AG09309 (cell line): Measurements from ENCODE around the gene PSMG4.

Experiments
- DNase-seq: peaks from one replicate; pipeline ENCODE4 v3.0.0-alpha.2; 2010; ENCODE audit warnings: low read depth
- H3K4me3 ChIP-seq: 2 replicates; pipeline ENCODE4 v1.5.1; 2011; ENCODE audit warnings: mild to moderate bottlenecking, low read depth, low read length, moderate library complexity; ENCODE audit not compliant: control insufficient read depth
- CTCF ChIP-seq: IDR thresholded peaks from 2 replicates; pipeline ENCODE4 v1.5.1; 2011; ENCODE audit warnings: mild to moderate bottlenecking, low read depth, low read length, inconsistent platforms; ENCODE audit not compliant: insufficient read depth, control insufficient read depth; ENCODE audit errors: missing control alignments

PSMG4 gene

DNA sequence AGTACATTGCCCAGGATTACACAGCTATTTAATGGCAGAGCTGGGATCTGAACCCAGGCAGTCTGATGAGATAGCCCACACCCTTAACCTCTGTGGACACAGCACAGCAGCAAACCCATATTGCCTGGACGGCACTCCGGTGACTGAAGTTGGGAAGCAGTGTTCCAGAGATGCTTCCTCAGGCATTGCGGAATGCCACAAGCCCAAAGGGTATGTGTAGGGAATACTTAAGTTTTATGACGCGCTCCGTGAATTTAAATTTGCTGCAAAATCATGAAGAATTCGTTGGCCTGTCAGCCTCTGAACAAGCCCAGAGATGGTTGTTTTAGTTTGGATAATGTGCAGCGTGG is 46.4 kb downstream of the PSMG4 start:
- H3K4me3 ChIP-seq: no peak overlapping the region
- DNase-seq: no peak
- TF ChIP-seq CTCF: no peak

DNA sequence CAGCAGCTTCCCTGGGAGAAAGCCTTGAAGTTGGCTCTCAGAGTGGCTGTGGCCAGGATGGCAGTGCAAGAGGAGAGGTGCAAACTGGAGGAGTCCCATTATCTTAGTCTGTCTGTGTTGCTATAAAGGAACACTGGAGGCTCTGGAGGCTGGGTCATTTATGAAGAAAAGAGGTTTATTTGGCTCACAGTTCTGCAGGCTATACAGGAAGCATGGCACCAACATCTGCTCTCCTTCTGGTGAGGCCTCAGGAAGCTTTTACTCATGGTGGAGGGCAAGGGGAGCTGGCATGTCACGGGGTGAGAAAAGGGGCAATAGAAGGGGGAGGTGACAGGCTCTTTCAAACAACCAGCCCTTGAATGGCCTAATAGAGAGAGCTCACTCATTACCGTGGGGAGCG is 47.1 kb downstream of the PSMG4 start:
- no peak for TF ChIP-seq CTCF
- DNase-seq: no peak
- no peak overlapping the region for H3K4me3 ChIP-seq

DNA sequence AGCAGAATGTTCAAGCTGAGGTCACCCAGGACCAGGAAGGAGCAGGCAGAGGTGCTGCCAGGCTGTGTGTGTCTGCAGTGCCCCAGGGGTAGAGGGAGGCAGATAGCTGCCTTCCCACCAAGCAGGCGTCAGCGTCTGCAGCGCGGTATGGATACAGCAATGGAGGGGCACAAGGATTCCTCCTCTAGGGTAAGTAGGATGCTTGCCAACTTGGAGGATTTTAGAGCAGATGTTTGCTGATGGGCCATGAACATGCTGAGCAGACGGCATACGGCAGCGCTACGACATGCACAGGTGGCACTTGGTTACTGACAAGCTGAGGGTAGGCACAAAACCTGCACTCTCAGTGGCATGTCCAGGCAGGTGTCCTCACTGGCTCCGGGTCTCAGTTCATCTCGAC is 48.1 kb downstream of the PSMG4 start:
- no peak overlapping the region for H3K4me3 ChIP-seq
- no peak for DNase-seq
- no peak for TF ChIP-seq CTCF

DNA sequence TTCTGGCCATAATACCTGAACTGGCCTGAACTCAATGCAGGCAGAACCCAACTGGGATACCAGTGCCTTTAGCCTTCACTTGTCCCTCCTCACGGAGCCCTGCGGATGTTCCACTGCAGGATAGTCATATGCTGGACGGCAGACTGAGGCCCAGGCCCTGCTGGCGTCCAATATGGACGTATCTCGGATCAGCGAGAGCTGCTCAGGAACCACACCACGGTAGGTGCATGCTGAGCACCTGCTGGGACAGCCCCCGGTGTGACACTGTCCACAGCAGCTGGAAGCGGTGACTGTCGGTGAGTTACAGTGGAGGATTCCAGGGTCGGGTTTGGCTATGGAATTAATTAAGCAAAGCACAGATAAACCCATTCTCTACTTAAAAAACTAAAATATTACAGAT is 48.7 kb downstream of the PSMG4 start:
- no peak for DNase-seq
- no peak overlapping the region for H3K4me3 ChIP-seq
- no peak for TF ChIP-seq CTCF

- no peak for DNase-seq
- H3K4me3 ChIP-seq: no peak overlapping the region
- no peak for TF ChIP-seq CTCF
Observed at GRCh38 chr6:3308106-3308505, 49.4 kb downstream of the PSMG4 start.

GRCh38 chr6:3309391-3310050 is 50.8 kb downstream of the PSMG4 start:
- no peak for DNase-seq
- no peak overlapping the region for H3K4me3 ChIP-seq
- TF ChIP-seq CTCF: no peak

DNA sequence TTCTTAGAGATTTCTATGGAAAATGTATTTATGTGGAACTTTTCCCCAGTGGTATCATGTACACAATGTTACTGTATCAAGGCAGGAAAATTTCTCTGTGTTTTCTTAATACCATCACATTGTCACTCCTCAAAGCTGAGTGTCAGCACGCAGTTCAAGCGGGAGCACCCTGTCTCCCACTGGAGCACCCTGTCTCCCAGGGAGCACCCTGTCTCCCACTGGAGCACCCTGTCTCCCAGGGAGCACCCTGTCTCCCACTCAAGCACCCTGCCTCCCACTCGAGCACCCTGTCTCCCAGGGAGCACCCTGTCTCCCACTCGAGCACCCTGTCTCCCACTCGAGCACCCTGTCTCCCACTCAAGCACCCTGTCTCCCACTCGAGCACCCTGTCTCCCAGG is 51.3 kb downstream of the PSMG4 start:
- DNase-seq: no peak

More for the DNA sequence above, 51.3 kb downstream of the PSMG4 start:
- H3K4me3 ChIP-seq: no peak overlapping the region
- TF ChIP-seq CTCF: no peak
